Renal cortex interstitium (tissue), 11 donors: ENCODE data around the gene UHRF1. TPM values are rescaled to one million over a fixed set of nuclear protein-coding genes. Genes with fewer than 3 reads are reported as not detected.

Experiments used
- DNase-seq, 11 donors: peaks; one replicate each; pipeline ENCODE4 v3.0.0-alpha.2; 2013; ENCODE audit warnings: low read depth in 9 of 11, low spot score in 4 of 11; ENCODE audit errors: extremely low read depth in 1 of 11
- polyA plus RNA-seq, 3 donors: library from polyadenylated mRNA; unstranded; fragments of 120-200 nt; gene quantifications; one replicate each; pipeline ENCODE4 v1.2.1, GENCODE V29; 2013; ENCODE audit not compliant: insufficient read length in 3 of 3

The UHRF1 gene
- polyA plus RNA-seq, 3 donors, result 27.3 to 47.1 (median 35.8) TPM

GRCh38 chr19:5001615-5002014 is 92.3 kb downstream of the UHRF1 start:
- DNase-seq, result no peak

GRCh38 chr19:5002143-5002542 is 92.8 kb downstream of the UHRF1 start:
- DNase-seq, result no peak

GRCh38 chr19:5003781-5004180 is 94.5 kb downstream of the UHRF1 start:
- DNase-seq, result no peak

DNA sequence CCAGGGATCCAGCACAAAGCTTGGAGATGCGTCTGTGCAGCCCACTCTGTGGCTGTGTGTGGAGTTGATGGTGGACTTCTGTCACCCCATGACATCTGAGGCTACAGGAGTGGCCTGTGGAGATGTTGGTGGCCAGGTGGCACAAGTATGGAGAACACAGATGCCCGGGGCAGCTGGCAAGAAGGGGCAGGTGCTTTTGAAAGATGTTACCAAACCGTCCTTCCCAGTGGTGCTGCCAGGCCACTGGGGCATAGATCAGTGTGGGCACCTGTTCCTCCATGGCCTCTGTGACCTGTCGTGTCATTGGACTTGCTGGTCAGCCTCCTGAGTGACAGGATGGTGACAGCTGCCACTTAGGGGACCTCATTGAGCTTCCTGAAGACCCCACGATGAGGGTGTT is 95.8 kb downstream of the UHRF1 start:
- no peak for DNase-seq

GRCh38 chr19:5006201-5006600 is 96.9 kb downstream of the UHRF1 start:
- no peak for DNase-seq

DNA sequence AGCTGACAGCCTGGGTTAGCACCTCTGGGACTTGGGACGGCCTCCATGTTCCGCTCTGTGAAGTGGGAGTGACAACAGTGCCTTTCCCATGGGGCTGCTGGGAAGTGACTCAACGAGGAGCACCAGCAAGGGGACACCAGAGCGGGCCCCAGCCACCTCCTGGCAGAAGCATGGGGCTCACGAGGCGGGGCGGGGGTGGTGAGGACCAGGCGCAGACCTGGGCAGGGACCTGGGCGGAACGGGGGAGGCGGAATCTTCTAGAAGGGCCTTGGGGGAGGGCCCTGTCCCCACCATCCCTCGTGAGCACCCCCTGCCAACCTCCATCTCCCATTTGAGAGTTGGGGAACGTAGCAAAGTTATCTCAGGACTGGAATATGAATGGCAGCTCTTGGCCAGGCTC is 97.5 kb downstream of the UHRF1 start:
- DNase-seq, result no peak

Other genes starting within 250 kb of the UHRF1 start
- gene MYDGF, start 239.2 kb upstream of the UHRF1 start, polyA plus RNA-seq, result 10 to 100 TPM; 71.5 to 94.2 (median 83.5) TPM
- gene DPP9, start 185.7 kb upstream of the UHRF1 start, polyA plus RNA-seq, result 10 to 100 TPM; 21.8 to 27.1 (median 24.1) TPM
- 1 to 10 TPM; 2.0 to 2.1 (median 2.0) TPM for gene FEM1A, start 117.8 kb upstream of the UHRF1 start, polyA plus RNA-seq
- gene TICAM1, start 77.8 kb upstream of the UHRF1 start, polyA plus RNA-seq, result 1 to 10 TPM; 4.7 to 8.4 (median 6.6) TPM
- 10 to 100 TPM; 41.0 to 56.2 (median 50.9) TPM for gene PLIN3, start 41.8 kb upstream of the UHRF1 start, polyA plus RNA-seq
- under 1 TPM in 1 of 3 donors, not detected in 2; 0.09 TPM for gene ARRDC5, start 6.6 kb upstream of the UHRF1 start, polyA plus RNA-seq
- 10 to 100 TPM; 20.1 to 31.7 (median 26.5) TPM for gene KDM4B, start 59.6 kb downstream of the UHRF1 start, polyA plus RNA-seq